GM18858 (cell line): ENCODE results near the gene SPAG16.

Source experiments
- ATAC-seq: cut with Tn5 transposase; IDR thresholded peaks from one replicate; pipeline ENCODE4 v1.9.1; 2021; ENCODE audit not compliant: unreplicated experiment

The SPAG16 gene

GRCh38 chr2:214328941-214329340 is 1044.7 kb downstream of the SPAG16 start:
- no peak for ATAC-seq

DNA sequence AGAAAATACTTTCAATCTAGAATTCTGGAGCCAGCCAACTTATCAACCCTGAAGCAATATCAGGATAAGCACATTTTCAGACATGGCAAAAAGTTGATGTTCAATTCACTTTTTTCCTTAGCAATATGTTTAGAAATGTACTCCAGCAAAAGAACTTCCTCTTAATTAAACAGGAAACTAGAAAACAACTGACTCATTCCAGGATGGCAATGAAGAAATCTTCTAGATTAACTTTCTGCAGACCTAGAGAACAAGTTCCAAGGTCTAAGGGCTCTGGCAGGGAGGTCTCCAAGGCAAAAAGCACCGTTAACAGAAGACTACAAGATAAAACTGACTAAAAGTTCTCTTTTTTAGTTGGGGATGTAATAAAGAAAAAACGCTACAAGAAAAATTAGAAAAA is 1057.4 kb downstream of the SPAG16 start:
- no peak for ATAC-seq

DNA sequence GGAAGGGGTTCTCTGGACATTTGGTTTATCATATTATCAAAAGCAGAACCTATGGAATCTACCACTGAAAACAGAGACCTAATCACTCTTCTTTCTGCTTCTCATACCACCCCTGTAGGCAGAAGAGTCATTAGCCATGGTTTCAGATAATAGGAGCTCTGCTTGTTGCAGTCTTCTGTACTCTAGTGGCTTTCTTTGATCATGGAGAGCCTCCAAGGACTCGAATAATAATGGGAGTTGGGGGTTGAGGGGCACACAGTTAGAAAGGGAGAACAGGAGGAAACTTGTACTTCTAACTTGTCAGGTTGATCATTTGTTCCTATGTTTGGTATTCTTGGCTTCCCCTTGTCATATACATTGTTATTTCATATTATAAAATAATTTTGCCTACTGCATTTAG is 1074.2 kb downstream of the SPAG16 start:
- ATAC-seq, result no peak

DNA sequence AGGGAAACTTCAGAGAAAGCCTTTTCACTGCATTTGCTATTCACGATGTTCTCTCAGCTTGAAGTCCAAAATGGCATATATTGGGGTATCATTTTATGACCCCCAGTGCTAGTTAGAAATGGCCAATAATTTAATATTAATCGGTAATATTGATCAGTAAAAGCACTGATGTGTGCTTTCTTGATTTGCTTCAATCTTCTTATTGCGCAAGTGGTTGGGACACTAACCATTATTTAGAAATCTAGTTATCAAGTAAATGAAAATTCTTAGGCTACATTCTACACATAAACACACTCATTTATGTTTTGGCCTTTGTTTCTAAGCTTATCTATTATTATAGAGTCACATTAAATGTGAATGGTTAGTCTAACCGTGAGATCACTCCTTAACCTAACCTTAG is 1076.9 kb downstream of the SPAG16 start:
- ATAC-seq, result no peak

- no peak for ATAC-seq
Measured at GRCh38 chr2:214365549-214365948, 1081.3 kb downstream of the SPAG16 start.

GRCh38 chr2:214367171-214367570 is 1082.9 kb downstream of the SPAG16 start:
- no peak for ATAC-seq

DNA sequence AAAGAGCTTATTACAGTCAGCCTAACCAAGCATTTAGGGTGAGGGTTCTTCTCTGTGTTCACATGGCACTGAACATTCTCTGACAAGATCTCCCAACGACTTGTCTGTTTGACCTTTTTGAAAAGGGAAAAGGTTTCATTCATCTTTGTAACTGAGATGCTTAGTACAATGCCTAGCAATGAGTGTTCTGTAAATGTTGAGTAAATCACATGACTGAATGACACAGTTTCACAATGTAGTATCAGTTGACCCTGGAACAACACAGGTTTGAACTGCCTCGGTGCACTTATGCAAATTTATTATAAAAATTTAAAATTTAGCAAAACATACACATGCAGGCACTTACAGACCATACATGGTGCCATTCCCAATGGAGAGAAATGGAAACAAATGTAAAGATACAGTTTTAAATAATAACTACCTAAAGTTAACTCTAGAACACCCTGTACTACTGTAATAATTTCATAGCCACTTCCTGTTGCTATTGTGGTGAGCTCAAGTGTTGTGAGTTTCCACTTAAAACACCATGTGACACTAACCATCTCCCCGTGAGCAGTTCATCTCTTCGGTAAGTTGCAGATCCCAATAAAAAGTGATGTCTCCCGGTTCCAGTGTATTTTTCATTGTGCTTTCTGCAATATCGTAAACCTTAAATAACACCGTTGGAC is 1092.5 kb downstream of the SPAG16 start:
- no peak for ATAC-seq

GRCh38 chr2:214377286-214377624 is 1093.0 kb downstream of the SPAG16 start:
- ATAC-seq, result no peak

DNA sequence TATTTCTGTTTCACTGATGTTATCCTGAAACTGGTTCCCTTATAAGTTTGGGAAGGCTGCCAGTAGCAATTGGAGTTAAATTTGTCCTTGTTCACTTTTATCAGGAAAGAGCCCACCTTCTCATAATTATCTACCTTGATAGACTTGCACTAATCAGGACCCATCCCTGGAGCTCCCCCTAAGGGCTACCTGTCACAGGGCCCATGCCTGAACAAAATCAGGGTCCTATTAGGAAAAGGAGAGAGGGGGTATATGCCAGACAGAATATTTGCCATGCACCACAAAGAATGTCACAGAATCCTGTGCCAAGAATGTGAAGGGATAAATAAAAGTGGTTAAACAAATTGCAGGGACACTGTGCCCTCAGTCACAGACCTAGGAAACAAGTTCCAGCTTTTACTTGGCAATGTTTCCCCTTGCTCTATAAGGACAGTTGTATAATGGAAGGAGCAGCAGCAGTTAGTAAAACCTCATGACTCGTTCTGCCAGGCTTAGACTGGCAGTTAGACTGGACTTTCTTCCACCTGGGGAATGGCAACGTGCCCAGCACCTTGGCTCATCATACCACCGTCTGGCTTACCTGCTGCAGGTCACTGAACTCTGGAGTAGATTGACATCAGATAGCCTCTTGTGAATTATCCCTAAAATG is 1094.3 kb downstream of the SPAG16 start:
- no peak for ATAC-seq

GRCh38 chr2:214379227-214379626 is 1095.0 kb downstream of the SPAG16 start:
- ATAC-seq, result no peak

GRCh38 chr2:214380681-214381080 is 1096.4 kb downstream of the SPAG16 start:
- no peak for ATAC-seq

DNA sequence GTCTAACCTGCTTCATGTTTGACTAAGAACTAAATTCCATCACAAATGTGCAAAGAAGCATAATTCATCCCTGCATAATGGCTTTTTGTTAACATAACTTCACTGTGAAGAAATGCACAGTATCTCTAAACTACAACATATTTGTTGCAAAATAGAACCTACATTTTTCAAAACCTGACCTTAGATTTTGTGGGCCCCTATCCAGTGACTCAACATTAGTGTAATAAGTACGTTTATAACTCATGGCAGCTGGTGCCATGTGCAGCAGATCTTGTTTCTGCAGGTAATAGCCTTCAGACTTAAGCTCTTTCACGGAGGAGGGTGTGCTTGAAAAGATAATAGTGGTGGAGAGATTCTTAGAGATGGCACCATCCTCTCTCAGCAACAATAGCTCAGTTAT is 1098.0 kb downstream of the SPAG16 start:
- ATAC-seq, result no peak

DNA sequence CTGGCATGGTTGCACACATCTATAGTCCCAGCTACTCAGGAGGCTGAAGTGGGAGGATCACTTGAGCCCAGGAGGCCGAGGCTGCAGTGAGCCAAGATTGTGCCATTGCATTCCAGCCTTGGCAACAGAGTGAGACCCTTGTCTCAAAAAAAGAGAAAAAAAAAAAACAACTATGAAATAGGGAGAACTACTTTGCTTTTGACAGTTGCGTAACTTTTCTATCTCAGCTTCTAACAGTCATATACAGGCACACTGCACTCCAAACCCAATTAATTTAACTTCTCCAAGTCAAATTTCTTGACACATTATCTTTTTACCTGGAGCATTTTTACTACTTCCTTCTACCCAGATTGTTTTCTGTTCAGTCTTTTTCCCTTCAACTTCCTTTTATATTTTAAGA is 1102.5 kb downstream of the SPAG16 start:
- ATAC-seq, result no peak

DNA sequence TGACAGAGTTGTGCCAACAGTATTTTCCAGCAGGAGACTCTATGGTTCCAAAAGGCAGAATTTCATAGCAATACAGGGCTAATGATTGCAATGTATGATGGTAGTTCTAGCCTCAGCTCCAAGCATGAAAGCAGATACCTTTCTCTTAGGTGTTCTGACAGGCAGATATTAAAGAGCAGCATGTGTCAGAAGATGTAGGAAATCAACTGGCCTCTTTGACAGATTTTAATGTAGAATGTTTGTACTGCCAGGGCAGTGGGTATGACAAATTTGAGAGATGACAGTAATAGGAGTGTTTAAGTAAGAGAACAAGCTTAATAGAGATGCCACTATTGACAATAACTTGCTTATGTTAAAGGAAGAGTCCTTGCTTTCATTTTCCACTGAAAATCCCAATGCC is 1105.1 kb downstream of the SPAG16 start:
- no peak for ATAC-seq

DNA sequence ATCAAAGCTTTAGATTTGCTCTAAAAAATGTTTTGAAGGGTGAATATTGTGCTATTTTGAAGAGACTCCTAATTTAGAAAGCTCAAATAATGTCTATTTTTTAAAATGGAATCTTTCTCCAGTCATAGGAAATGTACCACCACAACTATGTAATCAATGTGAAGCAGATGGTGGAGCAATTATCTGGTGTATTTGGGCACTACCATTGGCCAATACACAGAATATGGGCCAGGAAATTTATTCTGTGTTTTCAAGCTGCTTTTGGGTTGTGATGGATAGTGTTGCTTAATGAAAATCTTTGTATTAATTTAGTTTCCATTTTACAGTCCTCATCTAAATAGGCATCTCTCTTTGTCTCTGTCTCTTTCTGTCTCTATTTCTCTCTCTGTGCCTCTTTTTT is 1109.5 kb downstream of the SPAG16 start:
- no peak for ATAC-seq

DNA sequence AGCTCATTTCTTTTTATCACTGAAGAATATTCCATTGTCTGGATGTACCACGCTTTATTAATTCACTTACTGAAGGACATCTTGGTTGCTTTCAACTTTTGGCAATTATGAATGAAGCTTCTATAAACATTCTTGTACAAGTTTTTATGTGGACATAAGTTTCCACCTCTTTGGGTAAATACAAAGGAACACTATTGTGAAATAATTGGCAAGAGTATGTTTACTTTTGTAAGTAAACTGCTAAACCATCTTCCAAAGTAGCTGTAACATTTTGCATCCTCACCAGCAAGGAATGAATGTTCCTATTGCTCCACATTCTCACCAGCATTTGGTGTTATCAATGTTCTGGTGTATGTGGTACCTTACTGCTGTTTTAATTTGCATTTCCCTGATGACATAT is 1110.8 kb downstream of the SPAG16 start:
- ATAC-seq, result no peak

- ATAC-seq, result no peak
Measured at GRCh38 chr2:214401580-214401979, 1117.3 kb downstream of the SPAG16 start.

- ATAC-seq, result no peak
Measured at GRCh38 chr2:214410128-214410775, 1126.0 kb downstream of the SPAG16 start.

DNA sequence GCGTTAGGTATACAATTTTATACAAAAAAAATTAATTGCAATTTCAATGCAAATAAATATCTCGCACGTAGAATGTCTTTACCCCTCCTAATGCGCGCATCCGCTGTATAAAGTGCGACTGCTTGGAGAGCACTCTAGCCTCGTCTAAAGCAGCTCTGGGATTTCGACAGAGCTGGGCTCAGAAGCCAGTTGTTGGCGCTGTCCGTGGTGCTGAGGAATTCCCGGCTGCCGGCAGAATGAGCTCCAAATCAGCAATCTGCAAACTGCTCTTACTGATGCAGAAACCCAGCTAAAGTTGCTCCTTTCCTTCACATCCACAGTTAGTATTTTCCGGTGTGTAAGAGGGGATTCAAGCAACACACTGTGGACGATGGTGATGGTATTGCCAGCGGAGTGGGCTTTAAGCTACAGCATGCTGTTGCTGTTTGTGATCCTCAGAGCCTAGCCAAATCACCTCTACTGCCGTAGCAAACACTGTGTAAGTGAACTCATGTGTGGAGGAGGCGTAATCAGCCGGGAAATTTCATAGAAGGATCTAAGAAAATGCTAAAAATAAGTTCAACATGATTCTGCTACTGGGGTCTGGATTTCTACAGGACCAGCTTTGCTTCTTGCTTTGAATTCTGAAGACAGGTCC is 1126.8 kb downstream of the SPAG16 start, which contains the start of gene VWC2L:
TSS of gene VWC2L (plus strand) at position 137 of the 637 bp plus-strand sequence. CDS start 3,140 bp downstream, outside the sequence.
- no peak for ATAC-seq

GRCh38 chr2:214412679-214413078 is 1128.4 kb downstream of the SPAG16 start:
- no peak for ATAC-seq

DNA sequence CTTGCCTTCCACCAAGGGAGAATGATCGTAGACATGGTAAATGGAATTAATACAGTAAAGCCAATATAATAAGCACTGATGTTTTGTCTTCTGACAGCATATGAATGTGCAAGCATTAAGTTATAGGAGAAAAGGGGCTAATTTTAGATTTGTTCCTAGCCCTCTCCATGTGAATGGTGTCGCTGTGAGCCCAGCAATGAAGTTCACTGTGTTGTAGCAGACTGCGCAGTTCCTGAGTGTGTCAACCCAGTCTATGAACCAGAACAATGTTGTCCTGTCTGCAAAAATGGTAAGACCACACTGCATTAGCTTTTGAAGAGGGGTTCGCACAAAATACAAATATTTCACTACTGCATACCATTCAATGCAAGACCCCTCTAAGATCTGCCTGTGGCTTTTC is 1152.2 kb downstream of the SPAG16 start:
- ATAC-seq, result no peak
